GM10266 (cell line): ENCODE results near the gene SLC38A10.

Source experiments
- DNase-seq: peaks from one replicate; pipeline ENCODE4 v3.0.0; 2012; ENCODE audit errors: extremely low spot score
- CTCF ChIP-seq: IDR thresholded peaks from 2 replicates; pipeline ENCODE4 v1.5.1; 2012; ENCODE audit warnings: mild to moderate bottlenecking, low read depth; ENCODE audit not compliant: control insufficient read depth, insufficient read depth; ENCODE audit errors: missing control alignments

Gene SLC38A10

GRCh38 chr17:81285179-81285878 is 9.8 kb downstream of the SLC38A10 start:
- peak; percentile 79 for DNase-seq
- TF ChIP-seq CTCF = no peak

- TF ChIP-seq CTCF = no peak
- no peak for DNase-seq
Observed at GRCh38 chr17:81282876-81283275, 12.2 kb downstream of the SLC38A10 start.

DNA sequence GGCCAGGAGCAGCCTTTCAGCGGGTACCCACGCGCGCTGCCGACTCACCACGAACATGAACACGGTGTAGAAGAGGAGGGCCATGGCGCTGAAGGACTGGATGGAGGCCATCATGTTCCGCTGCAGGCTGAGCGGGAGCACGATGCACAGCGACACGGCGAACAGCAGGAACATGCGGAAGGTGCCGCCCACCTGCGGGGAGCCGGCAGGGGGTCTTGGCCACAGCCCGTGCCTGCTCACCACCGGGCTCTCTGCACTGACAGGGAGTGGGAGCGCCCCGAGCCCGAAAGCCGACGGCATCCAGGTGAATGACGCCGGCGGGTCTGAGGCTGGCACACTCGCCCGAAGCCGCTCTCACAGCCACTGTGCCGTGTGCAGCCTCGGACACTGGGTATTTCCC is 13.0 kb downstream of the SLC38A10 start:
- DNase-seq = no peak
- TF ChIP-seq CTCF = no peak

DNA sequence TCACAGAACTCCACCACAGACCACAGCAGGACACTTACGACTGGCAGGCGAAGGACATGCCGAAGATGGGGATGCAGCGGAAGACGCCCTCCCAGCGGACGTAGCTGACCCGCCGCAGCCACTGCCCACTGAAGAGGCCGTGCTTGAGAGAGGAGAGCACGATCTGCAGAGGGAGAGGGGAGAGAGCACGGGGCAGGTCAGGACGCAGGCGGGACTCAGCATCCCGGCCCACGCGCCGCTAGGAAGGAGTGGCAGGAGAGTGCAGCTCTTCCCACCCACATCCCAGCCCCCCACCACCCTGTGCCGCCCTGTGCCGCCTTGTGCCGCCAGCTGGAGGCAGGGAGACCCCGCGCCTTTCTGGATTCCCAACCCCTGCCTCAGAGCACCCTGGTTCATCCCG is 14.5 kb downstream of the SLC38A10 start:
- DNase-seq = no peak
- TF ChIP-seq CTCF = no peak

DNA sequence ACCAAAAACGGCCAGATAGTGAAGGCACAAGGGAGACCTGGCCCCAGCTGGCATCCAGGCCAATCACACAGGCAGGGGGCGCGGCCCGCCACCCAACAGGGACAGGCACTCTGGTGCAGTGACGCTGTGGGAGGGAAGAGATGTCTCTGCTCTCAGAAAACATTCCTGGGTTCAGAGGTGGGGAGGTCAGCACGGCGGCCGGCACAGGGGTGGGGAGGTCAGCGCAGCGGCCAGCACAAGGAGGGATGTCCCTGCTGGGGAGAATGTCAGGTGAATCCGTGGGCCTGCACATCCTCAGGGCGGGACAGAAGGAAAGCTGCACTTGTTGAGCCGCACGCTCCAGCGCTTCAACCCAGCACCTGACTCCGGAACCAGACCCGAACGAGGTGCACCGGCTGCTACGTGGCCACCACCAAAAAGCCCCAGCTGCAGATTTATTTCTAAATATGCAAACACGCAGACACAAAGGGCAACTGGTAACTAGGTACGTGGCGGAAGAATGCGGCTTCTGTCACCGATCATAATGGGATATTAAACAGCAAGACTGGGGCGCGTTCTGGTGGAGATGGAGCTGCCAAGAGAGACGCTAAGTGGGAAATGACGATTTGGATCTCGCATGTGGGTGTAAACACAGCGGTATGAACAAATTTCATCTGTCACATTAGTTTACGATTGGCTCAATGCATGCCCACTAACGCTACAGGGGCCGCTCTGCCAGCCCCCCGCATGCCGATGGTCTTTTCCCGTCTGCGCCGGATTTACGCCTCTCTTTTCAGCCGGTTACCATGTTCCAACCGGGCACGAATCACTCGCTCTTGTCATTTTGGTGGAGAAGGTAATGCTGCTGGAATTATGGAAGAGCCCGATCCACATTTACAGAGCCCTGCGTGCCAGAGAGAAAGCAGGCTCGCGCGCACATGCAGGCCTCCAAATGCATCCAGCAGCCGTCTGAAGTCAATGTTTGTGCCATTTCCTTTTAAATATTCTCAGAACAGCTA is 15.5 kb downstream of the SLC38A10 start:
- TF ChIP-seq CTCF = no peak
- DNase-seq = no peak

- no peak for DNase-seq
- TF ChIP-seq CTCF = no peak
Observed at GRCh38 chr17:81278831-81279230, 16.3 kb downstream of the SLC38A10 start.
